ENCODE data around the gene ARAF.

The ARAF gene

DNA sequence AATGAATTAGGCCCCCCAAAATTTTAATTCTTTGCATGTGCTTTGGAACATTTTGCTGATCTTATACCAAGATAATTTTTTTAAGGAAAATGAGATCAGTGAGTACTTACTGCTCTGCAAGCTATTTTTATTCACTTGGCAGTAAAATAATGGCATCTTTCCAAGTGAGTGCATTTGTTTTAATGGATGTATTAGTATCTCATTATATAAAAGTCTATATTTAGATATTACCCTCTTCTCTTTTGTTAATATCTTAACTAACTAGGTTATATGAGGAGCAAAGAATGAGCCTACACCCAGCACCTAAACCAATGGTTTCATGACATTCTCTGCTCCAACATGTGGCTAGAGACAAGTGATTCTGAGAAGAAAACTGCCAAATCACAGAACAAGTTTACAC is 21.1 kb upstream of the ARAF start:
- ATAC-seq, result no peak
- TF ChIP-seq ARNTL (CRISPR knock-in tag; IDR thresholded peaks at IDR 0.05; ENCODE audit: borderline replicate concordance, low read depth), result no peak
- TF ChIP-seq PPARA (CRISPR knock-in tag; IDR thresholded peaks at IDR 0.05; ENCODE audit: borderline replicate concordance), result no peak
- no peak for TF ChIP-seq ZFP3 (CRISPR knock-in tag; IDR thresholded peaks at IDR 0.05)
- no peak for TF ChIP-seq GLIS3 (CRISPR knock-in tag; IDR thresholded peaks at IDR 0.05)
- TF ChIP-seq, protein P1, sequence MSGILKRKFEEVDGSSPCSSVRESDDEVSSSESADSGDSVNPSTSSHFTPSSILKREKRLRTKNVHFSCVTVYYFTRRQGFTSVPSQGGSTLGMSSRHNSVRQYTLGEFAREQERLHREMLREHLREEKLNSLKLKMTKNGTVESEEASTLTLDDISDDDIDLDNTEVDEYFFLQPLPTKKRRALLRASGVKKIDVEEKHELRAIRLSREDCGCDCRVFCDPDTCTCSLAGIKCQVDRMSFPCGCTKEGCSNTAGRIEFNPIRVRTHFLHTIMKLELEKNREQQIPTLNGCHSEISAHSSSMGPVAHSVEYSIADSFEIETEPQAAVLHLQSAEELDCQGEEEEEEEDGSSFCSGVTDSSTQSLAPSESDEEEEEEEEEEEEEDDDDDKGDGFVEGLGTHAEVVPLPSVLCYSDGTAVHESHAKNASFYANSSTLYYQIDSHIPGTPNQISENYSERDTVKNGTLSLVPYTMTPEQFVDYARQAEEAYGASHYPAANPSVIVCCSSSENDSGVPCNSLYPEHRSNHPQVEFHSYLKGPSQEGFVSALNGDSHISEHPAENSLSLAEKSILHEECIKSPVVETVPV (CRISPR knock-in tag; IDR thresholded peaks at IDR 0.05), result no peak
- TF ChIP-seq ESRRG (CRISPR knock-in tag; IDR thresholded peaks at IDR 0.05), result no peak
- TF ChIP-seq, protein P2, sequence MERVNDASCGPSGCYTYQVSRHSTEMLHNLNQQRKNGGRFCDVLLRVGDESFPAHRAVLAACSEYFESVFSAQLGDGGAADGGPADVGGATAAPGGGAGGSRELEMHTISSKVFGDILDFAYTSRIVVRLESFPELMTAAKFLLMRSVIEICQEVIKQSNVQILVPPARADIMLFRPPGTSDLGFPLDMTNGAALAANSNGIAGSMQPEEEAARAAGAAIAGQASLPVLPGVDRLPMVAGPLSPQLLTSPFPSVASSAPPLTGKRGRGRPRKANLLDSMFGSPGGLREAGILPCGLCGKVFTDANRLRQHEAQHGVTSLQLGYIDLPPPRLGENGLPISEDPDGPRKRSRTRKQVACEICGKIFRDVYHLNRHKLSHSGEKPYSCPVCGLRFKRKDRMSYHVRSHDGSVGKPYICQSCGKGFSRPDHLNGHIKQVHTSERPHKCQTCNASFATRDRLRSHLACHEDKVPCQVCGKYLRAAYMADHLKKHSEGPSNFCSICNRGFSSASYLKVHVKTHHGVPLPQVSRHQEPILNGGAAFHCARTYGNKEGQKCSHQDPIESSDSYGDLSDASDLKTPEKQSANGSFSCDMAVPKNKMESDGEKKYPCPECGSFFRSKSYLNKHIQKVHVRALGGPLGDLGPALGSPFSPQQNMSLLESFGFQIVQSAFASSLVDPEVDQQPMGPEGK (CRISPR knock-in tag; IDR thresholded peaks at IDR 0.05; ENCODE audit: borderline replicate concordance), result no peak
- TF ChIP-seq, protein P3, sequence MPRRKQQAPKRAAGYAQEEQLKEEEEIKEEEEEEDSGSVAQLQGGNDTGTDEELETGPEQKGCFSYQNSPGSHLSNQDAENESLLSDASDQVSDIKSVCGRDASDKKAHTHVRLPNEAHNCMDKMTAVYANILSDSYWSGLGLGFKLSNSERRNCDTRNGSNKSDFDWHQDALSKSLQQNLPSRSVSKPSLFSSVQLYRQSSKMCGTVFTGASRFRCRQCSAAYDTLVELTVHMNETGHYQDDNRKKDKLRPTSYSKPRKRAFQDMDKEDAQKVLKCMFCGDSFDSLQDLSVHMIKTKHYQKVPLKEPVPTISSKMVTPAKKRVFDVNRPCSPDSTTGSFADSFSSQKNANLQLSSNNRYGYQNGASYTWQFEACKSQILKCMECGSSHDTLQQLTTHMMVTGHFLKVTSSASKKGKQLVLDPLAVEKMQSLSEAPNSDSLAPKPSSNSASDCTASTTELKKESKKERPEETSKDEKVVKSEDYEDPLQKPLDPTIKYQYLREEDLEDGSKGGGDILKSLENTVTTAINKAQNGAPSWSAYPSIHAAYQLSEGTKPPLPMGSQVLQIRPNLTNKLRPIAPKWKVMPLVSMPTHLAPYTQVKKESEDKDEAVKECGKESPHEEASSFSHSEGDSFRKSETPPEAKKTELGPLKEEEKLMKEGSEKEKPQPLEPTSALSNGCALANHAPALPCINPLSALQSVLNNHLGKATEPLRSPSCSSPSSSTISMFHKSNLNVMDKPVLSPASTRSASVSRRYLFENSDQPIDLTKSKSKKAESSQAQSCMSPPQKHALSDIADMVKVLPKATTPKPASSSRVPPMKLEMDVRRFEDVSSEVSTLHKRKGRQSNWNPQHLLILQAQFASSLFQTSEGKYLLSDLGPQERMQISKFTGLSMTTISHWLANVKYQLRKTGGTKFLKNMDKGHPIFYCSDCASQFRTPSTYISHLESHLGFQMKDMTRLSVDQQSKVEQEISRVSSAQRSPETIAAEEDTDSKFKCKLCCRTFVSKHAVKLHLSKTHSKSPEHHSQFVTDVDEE (CRISPR knock-in tag; IDR thresholded peaks at IDR 0.05), result no peak
- TF ChIP-seq ZC3H10 (CRISPR knock-in tag; IDR thresholded peaks at IDR 0.05), result no peak
- TF ChIP-seq RARB (CRISPR knock-in tag; IDR thresholded peaks at IDR 0.05), result no peak
- TF ChIP-seq ZNF565 (CRISPR knock-in tag; conservative IDR thresholded peaks at IDR 0.05; ENCODE audit: low read depth), result no peak
- no peak for TF ChIP-seq ZNF70 (CRISPR knock-in tag; IDR thresholded peaks at IDR 0.05)
- no peak for TF ChIP-seq CSDC2 (CRISPR knock-in tag; IDR thresholded peaks at IDR 0.05)
- no peak for TF ChIP-seq OSR1 (CRISPR knock-in tag; IDR thresholded peaks at IDR 0.05)
- no peak for TF ChIP-seq SNAI2 (CRISPR knock-in tag; IDR thresholded peaks at IDR 0.05)
- TF ChIP-seq, protein P4, sequence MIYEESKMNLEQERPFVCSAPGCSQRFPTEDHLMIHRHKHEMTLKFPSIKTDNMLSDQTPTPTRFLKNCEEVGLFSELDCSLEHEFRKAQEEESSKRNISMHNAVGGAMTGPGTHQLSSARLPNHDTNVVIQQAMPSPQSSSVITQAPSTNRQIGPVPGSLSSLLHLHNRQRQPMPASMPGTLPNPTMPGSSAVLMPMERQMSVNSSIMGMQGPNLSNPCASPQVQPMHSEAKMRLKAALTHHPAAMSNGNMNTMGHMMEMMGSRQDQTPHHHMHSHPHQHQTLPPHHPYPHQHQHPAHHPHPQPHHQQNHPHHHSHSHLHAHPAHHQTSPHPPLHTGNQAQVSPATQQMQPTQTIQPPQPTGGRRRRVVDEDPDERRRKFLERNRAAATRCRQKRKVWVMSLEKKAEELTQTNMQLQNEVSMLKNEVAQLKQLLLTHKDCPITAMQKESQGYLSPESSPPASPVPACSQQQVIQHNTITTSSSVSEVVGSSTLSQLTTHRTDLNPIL (CRISPR knock-in tag; IDR thresholded peaks at IDR 0.05; ENCODE audit: low read depth), result no peak
- no peak for TF ChIP-seq ZFP30 (CRISPR knock-in tag; IDR thresholded peaks at IDR 0.05)
- no peak for TF ChIP-seq ISL1 (CRISPR knock-in tag; IDR thresholded peaks at IDR 0.05)
- no peak for TF ChIP-seq BACH2 (CRISPR knock-in tag; IDR thresholded peaks at IDR 0.05; ENCODE audit: borderline replicate concordance)
- TF ChIP-seq TCF4 (CRISPR knock-in tag; IDR thresholded peaks at IDR 0.05; ENCODE audit: borderline replicate concordance), result no peak

DNA sequence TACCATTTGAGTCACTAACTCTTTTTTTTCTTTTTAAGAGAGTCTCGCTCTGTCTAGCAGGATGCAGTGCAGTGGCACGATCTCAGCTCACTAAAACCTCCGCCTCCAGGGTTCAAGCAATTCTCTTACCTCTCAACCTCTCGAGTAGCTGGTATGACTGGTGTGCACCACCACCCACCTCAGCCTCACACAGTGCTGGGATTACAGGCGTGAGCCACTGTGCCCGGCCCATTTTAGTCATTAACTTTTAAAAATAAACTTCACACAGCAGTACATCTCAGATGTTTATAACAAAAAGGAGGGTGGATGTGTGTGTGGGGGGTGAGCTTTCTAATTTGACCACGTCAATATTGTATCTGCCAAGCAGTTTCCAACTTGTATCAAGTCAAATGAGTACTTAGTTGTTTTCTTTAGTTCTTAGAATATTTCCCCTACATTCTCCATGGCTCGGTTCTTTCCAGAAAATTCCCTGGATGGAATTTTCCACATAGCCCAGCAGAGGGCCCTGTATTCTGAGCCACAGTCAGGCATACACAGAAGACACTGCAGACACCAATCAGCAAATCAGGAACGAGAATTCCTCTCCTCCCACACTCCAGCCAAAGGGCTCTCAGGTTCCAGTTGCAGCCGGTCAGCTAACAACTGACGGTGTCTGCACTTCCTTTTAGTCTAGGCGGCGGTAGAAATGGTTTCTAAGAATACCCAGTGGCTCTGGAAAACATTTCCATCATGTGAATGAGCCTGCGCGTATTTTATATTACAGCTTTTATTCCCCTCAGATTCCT is 20.1 kb upstream of the ARAF start:
- ATAC-seq, result peak; percentile 100
- TF ChIP-seq RARB (CRISPR knock-in tag; IDR thresholded peaks at IDR 0.05), result no peak
- TF ChIP-seq OSR1 (CRISPR knock-in tag; IDR thresholded peaks at IDR 0.05), result no peak
- no peak for TF ChIP-seq TOX (CRISPR knock-in tag; IDR thresholded peaks at IDR 0.05; ENCODE audit: borderline replicate concordance)
- no peak for TF ChIP-seq PPARA (CRISPR knock-in tag; IDR thresholded peaks at IDR 0.05; ENCODE audit: borderline replicate concordance)
- TF ChIP-seq ZNF565 (CRISPR knock-in tag; conservative IDR thresholded peaks at IDR 0.05; ENCODE audit: low read depth), result no peak
- TF ChIP-seq ZC3H10 (CRISPR knock-in tag; IDR thresholded peaks at IDR 0.05), result no peak
- no peak for TF ChIP-seq ZNF70 (CRISPR knock-in tag; IDR thresholded peaks at IDR 0.05)
- TF ChIP-seq ESRRG (CRISPR knock-in tag; IDR thresholded peaks at IDR 0.05), result no peak
- TF ChIP-seq, protein P5, sequence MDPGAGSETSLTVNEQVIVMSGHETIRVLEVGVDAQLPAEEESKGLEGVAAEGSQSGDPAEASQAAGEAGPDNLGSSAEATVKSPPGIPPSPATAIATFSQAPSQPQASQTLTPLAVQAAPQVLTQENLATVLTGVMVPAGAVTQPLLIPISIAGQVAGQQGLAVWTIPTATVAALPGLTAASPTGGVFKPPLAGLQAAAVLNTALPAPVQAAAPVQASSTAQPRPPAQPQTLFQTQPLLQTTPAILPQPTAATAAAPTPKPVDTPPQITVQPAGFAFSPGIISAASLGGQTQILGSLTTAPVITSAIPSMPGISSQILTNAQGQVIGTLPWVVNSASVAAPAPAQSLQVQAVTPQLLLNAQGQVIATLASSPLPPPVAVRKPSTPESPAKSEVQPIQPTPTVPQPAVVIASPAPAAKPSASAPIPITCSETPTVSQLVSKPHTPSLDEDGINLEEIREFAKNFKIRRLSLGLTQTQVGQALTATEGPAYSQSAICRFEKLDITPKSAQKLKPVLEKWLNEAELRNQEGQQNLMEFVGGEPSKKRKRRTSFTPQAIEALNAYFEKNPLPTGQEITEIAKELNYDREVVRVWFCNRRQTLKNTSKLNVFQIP (CRISPR knock-in tag; IDR thresholded peaks at IDR 0.05; ENCODE audit: borderline replicate concordance, low read depth), result no peak
- TF ChIP-seq ZNF8 (CRISPR knock-in tag; IDR thresholded peaks at IDR 0.05), result no peak
- no peak for TF ChIP-seq CSDC2 (CRISPR knock-in tag; IDR thresholded peaks at IDR 0.05)
- no peak for TF ChIP-seq BACH2 (CRISPR knock-in tag; IDR thresholded peaks at IDR 0.05; ENCODE audit: borderline replicate concordance)
- no peak for TF ChIP-seq GLIS3 (CRISPR knock-in tag; IDR thresholded peaks at IDR 0.05)
- TF ChIP-seq, protein P3 (CRISPR knock-in tag; IDR thresholded peaks at IDR 0.05), result no peak

All from SK-N-SH treated with all-trans-retinoic acid at 6 μM for 48 hours (cell line).